ENCODE results near the gene IFIT2.
"Not testable (repeated sequence)": the region's sequence is repeated elsewhere in the genome, so short reads cannot be mapped to it uniquely, and the experiment has no call there.

DNA sequence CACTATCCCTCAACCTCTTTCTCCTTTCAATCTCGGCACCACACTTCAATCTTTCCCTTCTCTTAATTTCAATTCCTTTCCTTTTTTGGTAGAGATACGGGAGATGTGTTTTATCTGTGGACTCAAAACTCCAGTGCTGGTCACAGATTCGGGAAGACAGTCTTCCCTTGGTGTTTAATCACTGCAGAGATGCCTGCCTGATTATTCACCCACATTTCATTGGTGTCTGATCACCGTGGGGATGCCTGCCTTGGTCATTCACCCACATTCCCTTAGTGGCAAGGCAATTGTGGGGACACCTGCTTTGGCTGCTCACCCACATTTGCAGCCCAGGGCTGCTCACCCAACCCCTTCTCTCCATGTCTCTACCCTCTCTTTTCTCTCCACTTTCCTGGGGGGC lies 16.5 kb upstream of the IFIT2 start:
- TF ChIP-seq, protein P1, sequence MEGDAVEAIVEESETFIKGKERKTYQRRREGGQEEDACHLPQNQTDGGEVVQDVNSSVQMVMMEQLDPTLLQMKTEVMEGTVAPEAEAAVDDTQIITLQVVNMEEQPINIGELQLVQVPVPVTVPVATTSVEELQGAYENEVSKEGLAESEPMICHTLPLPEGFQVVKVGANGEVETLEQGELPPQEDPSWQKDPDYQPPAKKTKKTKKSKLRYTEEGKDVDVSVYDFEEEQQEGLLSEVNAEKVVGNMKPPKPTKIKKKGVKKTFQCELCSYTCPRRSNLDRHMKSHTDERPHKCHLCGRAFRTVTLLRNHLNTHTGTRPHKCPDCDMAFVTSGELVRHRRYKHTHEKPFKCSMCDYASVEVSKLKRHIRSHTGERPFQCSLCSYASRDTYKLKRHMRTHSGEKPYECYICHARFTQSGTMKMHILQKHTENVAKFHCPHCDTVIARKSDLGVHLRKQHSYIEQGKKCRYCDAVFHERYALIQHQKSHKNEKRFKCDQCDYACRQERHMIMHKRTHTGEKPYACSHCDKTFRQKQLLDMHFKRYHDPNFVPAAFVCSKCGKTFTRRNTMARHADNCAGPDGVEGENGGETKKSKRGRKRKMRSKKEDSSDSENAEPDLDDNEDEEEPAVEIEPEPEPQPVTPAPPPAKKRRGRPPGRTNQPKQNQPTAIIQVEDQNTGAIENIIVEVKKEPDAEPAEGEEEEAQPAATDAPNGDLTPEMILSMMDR (IDR thresholded peaks at IDR 0.05; ENCODE audit: low read length), result not testable (repeated sequence)
- TF ChIP-seq EZH2 (IDR thresholded peaks at IDR 0.05; ENCODE audit: borderline replicate concordance, low read length), result not testable (repeated sequence)
